ENCODE measurements around the gene MEGF8.

DNA sequence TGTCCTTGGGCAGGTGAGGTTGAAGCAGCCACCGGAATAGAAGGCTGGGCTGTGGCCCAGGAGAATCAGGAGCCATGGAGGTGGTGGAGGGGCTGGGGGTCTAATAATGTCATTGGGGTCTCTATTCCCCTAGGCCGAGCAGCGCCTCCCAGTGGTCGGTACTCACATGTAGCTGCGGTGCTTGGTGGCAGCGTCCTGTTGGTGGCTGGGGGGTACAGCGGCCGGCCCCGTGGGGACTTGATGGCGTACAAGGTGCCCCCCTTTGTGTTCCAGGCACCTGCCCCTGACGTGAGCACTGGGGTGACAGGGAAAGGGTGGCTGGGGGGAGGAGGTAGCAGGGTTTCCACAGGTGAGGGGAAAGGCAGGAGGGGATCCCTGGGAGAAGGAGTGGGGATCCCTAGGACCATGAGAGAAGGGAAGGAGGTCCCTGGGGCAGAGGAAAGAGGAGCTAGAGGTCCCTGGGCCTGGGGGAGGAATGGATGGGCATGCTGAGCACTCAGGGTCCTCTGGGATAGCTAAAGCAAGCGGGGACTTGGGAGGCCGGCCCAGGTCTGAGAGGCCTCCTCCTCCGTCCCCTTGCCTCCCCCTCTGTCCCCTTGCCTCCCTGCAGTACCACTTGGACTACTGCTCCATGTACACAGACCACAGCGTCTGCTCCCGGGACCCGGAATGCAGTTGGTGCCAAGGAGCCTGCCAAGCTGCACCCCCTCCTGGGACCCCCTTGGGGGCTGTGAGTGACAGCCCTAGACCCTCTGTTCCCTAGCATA is 18.1 kb downstream of the MEGF8 start:
- TF ChIP-seq, protein P1, sequence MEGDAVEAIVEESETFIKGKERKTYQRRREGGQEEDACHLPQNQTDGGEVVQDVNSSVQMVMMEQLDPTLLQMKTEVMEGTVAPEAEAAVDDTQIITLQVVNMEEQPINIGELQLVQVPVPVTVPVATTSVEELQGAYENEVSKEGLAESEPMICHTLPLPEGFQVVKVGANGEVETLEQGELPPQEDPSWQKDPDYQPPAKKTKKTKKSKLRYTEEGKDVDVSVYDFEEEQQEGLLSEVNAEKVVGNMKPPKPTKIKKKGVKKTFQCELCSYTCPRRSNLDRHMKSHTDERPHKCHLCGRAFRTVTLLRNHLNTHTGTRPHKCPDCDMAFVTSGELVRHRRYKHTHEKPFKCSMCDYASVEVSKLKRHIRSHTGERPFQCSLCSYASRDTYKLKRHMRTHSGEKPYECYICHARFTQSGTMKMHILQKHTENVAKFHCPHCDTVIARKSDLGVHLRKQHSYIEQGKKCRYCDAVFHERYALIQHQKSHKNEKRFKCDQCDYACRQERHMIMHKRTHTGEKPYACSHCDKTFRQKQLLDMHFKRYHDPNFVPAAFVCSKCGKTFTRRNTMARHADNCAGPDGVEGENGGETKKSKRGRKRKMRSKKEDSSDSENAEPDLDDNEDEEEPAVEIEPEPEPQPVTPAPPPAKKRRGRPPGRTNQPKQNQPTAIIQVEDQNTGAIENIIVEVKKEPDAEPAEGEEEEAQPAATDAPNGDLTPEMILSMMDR (IDR thresholded peaks at IDR 0.05), result no peak
- no peak for TF ChIP-seq POLR2A (IDR thresholded peaks at IDR 0.05)

All from esophagus squamous epithelium (tissue), 4 donors.